Stimulated activated naive CD4-positive, alpha-beta T cell treated with Interleukin-2 at 50 U/mL for 16 hours (primary cell): ENCODE measurements around the gene APOD.

Experiments
- DNase-seq: peaks from one replicate; lab custom pipeline; 2025; lab: John Stamatoyannopoulos, UW

The APOD gene

DNA sequence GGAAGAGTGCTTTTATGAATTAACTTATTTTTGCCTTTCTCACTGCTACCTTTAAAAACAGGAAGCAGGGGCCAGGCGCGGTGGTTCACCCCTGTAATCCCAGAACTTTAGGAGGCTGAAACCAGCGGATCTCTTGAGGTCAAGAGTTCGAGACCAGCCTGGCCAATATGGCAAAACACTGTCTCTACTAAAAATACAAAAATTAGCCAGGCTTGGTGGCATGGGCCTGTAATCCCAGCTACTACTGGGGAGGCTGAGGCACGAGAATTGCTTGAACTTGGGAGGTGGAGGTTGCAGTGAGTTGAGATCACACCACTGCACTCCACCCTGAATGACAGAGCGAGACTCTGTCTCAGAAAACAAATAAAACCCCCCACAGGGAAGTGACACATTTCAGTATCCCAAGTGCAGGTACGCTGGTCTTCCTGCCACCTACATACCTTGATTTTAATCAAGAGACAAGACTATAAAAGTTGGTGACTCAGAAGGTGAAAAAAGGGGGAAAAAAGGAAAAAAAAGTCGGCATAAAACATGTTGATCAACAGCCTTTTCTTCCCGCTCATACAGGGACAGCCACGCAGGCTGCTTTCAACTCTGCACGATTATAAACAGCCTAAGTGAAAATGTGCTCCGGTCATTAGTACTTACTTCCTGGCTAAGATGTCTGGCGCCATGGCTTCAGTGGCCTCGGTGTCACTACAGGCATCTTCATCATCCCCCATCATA is 59.4 kb downstream of the APOD start:
- DNase-seq, result peak; percentile 22

GRCh38 chr3:195522254-195523023 is 61.3 kb downstream of the APOD start:
- no peak for DNase-seq
